OCI-M2 (cell line): ENCODE measurements around the gene FAM8A1.

Source experiments
- DNase-seq: peaks from one replicate; lab custom pipeline; 2025; ENCODE audit not compliant: unreplicated experiment; lab: John Stamatoyannopoulos, UW

FAM8A1 gene

DNA sequence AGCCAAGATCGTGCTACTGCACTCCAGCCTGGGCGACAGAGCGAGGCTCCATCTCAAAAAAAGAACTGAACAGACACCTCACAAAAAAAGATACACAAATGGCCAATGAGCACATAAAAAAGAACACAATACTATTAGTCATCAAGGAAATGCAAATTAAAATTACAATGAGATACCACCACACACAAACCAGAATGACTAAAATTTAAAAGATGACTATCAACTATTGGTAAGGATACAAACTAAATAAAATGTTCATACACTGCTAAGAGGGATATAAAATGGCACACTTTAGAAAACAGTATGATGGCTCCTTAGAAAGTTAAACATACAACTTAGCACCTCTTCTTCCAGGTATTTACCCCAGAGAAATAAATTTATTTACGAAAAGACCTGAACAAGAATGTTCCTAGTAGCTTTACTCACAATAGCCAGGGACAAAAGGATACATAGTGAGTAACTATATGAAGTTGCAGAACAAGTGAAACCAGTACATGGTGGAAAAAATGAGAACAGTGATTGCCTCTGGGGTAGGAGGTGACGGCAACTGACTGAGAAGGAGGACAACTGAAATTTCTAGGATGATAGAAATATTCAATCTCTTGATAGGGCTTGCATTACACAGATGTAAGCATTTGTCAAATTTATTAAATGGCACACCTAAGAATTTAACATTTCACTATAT is 53.2 kb downstream of the FAM8A1 start:
- DNase-seq = no peak

DNA sequence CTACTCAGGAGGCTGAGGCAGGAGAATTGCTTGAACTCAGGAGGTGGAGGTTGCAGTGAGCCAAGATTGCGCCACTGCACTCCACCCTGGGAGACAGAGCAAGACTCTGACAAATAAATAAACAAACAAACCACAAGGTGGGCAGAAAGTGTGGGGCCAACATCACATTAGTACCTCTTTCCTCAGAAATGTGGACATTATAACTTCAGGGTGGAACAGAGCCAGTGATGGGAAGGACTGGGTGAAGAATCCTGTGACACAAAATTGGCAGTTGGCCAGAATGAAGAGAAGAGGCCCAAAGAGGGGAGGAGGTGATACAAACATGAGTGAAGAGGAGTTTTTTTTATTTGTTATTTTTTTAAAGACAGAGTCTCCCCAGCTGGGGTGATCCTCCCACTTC is 56.0 kb downstream of the FAM8A1 start:
- DNase-seq = no peak

DNA sequence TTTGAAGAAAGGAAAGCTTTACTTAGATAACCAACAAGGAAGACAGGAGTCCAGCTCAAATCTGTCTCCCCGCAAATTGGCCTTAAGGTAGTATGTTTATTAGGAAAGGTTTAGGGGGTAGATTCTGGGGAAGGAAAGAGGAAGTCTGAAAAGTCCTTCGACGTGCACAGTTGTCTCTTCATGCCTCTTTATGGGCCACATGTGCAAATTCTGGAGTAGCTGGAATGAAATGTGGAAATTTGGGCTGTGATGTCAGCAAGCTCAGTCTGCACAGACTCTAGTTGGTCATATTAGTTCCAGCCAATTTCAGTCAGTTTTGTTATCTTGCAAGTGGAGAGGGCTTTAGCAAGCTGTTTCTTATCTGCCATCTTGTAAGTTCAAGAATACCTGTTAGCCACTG is 56.5 kb downstream of the FAM8A1 start:
- no peak for DNase-seq
